Aorta (tissue), 5 donors: ENCODE measurements around the gene WNT7A. TPM values are rescaled to one million over a fixed set of nuclear protein-coding genes. Genes with fewer than 3 reads are reported as not detected.

ENCODE experiments used
- ATAC-seq: fragments of 200-7000 bp; cut with Tn5 transposase; one replicate; pipeline ENCODE4 v1.9.1; 2022; ENCODE audit warnings: moderate library complexity; ENCODE audit not compliant: low FRiP score
- DNase-seq, 2 donors: peaks; one replicate each; pipeline ENCODE4 v3.0.0-alpha.2; 2020
- H3K27ac ChIP-seq, 2 donors: one replicate each; pipeline ENCODE4 v1.5.1; 2013; ENCODE audit warnings: low read length in 2 of 2, mild to moderate bottlenecking in 2 of 2, moderate library complexity in 2 of 2, control low read depth in 1 of 2, inconsistent platforms in 1 of 2, low read depth in 1 of 2
- H3K27me3 ChIP-seq, 2 donors: one replicate each; pipeline ENCODE4 v1.6.1; 2013; ENCODE audit warnings: control low read depth in 1 of 2, low read length in 1 of 2, mild to moderate bottlenecking in 1 of 2, moderate library complexity in 1 of 2; ENCODE audit not compliant: insufficient read depth in 2 of 2, control insufficient read depth in 1 of 2
- H3K36me3 ChIP-seq, 2 donors: one replicate each; pipeline ENCODE4 v1.6.1; 2013; ENCODE audit warnings: control low read depth in 1 of 2, low read length in 1 of 2, mild to moderate bottlenecking in 1 of 2; ENCODE audit not compliant: insufficient read depth in 2 of 2, control insufficient read depth in 1 of 2
- H3K4me1 ChIP-seq, 2 donors: one replicate each; pipeline ENCODE4 v1.6.1; 2013; ENCODE audit warnings: low read length in 2 of 2, control low read depth in 1 of 2, mild to moderate bottlenecking in 1 of 2, moderate library complexity in 1 of 2; ENCODE audit not compliant: insufficient read depth in 2 of 2, control insufficient read depth in 1 of 2
- H3K4me3 ChIP-seq, 2 donors: one replicate each; pipeline ENCODE4 v1.5.1; 2013; ENCODE audit warnings: low read length in 2 of 2, control low read depth in 1 of 2, mild to moderate bottlenecking in 1 of 2
- H3K9me3 ChIP-seq: one replicate; pipeline ENCODE4 v1.6.1; 2013; ENCODE audit warnings: mild to moderate bottlenecking, low read length; ENCODE audit not compliant: control insufficient read depth
- WGBS, 2 donors: extraction: QIAGEN DNeasy Blood & Tissue Kit; methylation state at CpG; one replicate each; pipeline ENCODE4 v1.1.7; 2013; 5-methylcytosine and 5-hydroxymethylcytosine counted together
- intact Hi-C, 2 donors: fragments of 100-400 bp; cut with DNase I; formaldehyde crosslinking; loops; one replicate each; pipeline versions ENCODE4 v1.14.2 to v1.15.0; 2022
- polyA plus RNA-seq, 2 donors: library from polyadenylated mRNA; stranded (reverse); fragments of 200-250 nt; gene quantifications; one replicate each; pipeline ENCODE4 v1.2.3, GENCODE V29; 2013
- total RNA-seq, 2 donors: library from RNA; stranded (reverse); fragmentation: NEBNext Ultra II Directional; extraction: Animal tissue kit (Norgen Biotek cat#: 25700); gene quantifications; one replicate each; pipeline ENCODE4 v1.2.1, GENCODE V29; 2021
- donor health status: healthy with polysubstance abuse.
- donor health status: Bipolar disorder and iron deficiency.
- donor health status: DM: no; HTN: no; CAD: no.
- donor health status: DM: no; HTN: no; CAD: no.
- donor health status: DM: yes; HTN: yes; CAD: no.

Gene WNT7A
- total and polyA plus RNA-seq, 4 donors, result not detected

DNA sequence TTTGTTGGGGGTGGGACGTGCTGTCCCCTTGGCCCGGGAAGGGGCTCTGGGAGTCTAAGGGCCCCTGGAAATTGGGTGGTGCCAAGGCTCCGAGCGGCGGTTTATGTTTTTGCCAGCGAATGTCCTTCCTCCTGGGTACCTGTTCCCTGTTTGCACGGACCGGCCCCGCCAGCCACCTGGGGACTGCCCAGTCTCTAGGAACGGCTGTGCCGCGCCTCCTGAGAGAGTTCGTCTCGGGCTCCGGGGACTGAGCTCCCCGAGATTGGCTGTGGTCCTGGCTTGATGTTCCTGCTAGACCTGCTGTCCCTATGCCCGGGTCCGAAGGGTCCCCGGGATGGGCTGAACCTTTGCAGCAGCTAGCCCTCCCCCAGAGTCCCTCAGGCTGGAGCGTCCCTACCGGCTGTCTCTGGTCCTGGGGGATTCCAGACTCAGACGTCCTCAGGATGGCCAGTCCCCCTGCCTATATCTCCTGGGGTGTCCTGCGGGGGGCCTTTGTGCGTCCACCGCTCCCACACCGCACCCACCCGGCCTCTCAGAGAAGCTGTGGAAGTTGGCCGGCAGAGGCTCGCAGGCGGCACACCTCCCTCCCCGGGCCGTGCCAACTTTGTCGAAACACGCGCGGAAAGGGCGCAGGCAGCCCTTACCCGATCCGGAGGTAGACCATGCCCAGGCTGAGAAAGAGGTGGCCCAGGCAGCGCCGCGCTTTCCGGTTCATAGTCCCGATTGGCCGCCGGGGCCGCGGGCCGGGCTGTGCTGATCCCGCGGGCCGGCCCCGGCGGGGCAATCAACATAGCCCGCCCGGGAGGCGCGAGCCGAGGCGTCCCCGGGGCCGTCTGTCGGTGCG, 547 bp downstream of the WNT7A start:
- peak overlapping the region in 1 of 2 donors; percentile 23 for H3K4me3 ChIP-seq
- H3K9me3 ChIP-seq, result no peaks in the 10 kb centered on the region
- intact Hi-C loops, result no loop called here
- WGBS, 2 donors, result 1% methylated on average over 62 to 64 of the region's 64 CpGs
- H3K4me1 ChIP-seq, result no peaks in the 10 kb centered on the region
- H3K36me3 ChIP-seq, result no peaks in the 10 kb centered on the region
- H3K27me3 ChIP-seq, result no peaks in the 10 kb centered on the region
- ATAC-seq (no peak), DNase-seq (peak in 1 of 2 donors; percentile 74)
- H3K27ac ChIP-seq, result no peak overlapping the region

DNA sequence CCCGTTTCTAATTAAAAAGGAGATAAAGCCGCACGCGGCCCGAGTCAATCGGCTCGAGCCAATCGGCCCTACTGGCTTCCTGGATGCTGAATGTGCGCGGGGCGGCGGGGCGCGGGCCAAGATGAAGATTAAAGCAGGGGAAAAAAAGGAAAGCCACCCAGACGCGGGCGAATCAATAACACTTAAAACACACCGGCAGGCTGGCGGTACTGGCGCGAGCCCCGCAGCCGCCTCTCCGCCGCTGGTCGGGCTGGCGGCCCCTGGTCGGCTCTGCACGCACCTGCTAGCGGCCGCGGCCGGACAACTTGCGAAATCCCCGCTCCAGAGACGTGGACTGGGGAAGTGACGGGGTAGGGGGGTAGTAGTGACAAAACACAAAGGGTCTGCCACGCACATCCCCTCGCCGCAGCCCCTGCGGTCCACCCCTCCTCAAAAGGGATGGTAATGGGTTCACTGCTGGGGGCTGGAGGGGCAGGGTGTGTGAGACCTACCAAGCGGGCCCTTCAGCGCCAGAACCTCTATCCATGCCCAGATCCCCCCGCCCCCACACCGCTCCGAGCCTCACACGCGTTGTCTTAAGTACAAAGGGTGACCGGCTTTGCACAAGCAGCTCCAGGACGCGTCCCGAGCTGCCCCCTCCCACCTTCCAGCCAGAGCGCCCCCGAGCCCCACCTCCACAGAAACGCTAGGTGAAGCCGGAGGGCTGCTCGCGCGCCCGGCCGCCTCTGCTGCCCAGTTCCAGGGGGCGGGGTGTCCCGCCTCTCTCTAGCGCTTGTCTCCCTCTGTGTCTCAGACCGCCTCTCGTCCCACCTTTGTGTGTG, 1.4 kb downstream of the WNT7A start:
- no peak overlapping the region for H3K27ac ChIP-seq
- no peaks in the 10 kb centered on the region for H3K36me3 ChIP-seq
- H3K4me1 ChIP-seq, result no peaks in the 10 kb centered on the region
- H3K4me3 ChIP-seq, result peak overlapping the region in 1 of 2 donors; percentile 32
- H3K9me3 ChIP-seq, result no peaks in the 10 kb centered on the region
- DNase-seq, result peak in 1 of 2 donors; percentile 74
- intact Hi-C loops, result no loop called here
- no peak for ATAC-seq
- no peaks in the 10 kb centered on the region for H3K27me3 ChIP-seq
- WGBS, 2 donors, result 1% methylated on average over 64 to 66 of the region's 66 CpGs

DNA sequence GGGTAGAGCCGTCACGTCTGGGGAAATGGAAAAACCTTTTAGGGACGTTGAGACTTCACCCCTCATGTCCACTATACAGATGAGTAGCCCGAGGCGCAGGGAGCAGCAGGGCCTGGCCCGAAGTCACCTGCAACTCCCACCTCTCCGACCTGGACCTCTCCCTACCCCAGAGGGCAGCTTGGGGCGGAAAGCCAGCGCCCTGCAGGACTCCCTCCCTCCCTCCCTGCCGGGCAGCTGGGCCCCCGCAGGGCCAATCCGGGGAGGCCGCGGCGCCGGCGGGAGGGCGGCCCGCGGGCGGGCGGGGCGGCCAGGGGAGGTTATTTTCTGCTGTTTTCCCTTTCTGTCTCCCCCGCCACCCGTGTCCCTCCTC, 2.0 kb downstream of the WNT7A start:
- H3K27me3 ChIP-seq, result no peaks in the 10 kb centered on the region
- no peaks in the 10 kb centered on the region for H3K9me3 ChIP-seq
- DNase-seq (no peak), ATAC-seq (no peak)
- WGBS, 2 donors, result 7 to 8% methylated on average over 15 to 25 of the region's 25 CpGs
- H3K4me1 ChIP-seq, result no peaks in the 10 kb centered on the region
- peak overlapping the region in 1 of 2 donors; percentile 32 for H3K4me3 ChIP-seq
- intact Hi-C loops, result no loop called here
- H3K27ac ChIP-seq, result no peak overlapping the region
- no peaks in the 10 kb centered on the region for H3K36me3 ChIP-seq

DNA sequence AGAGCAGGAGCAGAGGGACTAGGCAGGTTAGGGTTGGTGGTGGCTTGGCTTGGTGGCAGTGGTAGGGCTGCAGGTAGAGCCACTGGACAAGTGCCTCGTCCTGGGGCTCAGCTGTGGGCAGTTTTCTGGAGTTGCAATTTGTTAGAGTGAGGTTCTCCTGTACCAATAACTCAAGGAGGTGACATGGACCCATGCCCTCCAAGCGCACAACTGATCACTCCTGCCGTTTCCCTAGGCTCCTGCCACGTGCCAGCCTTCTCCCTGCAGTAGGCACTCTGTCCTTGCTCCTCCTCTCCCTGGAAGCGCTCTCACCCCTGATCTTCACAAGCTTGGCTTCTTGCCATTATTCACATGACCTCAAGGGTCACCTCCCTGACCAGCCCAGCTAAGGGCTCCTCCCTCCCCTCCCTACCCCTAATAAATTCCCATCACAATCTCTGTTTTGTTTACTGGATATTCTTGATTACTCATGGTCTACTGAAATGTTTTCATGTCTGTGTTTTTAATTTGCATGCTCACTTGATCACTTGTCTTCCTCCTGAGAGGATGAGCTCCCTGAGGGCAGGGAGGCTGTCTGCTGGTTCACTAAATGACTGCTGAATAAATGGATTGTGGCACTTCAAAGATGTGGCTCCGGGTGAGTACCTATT, 3.3 kb downstream of the WNT7A start:
- WGBS, 2 donors, result 58 to 63% methylated on average over 6 of the region's 6 CpGs
- no peaks in the 10 kb centered on the region for H3K27me3 ChIP-seq
- no peaks in the 10 kb centered on the region for H3K36me3 ChIP-seq
- no peaks in the 10 kb centered on the region for H3K9me3 ChIP-seq
- intact Hi-C loops, result no loop called here
- no peaks in the 10 kb centered on the region for H3K4me1 ChIP-seq
- peak in 1 of 2 donors; percentile 21 for DNase-seq
- no peak overlapping the region for H3K4me3 ChIP-seq
- no peak overlapping the region for H3K27ac ChIP-seq
- ATAC-seq, result no peak

DNA sequence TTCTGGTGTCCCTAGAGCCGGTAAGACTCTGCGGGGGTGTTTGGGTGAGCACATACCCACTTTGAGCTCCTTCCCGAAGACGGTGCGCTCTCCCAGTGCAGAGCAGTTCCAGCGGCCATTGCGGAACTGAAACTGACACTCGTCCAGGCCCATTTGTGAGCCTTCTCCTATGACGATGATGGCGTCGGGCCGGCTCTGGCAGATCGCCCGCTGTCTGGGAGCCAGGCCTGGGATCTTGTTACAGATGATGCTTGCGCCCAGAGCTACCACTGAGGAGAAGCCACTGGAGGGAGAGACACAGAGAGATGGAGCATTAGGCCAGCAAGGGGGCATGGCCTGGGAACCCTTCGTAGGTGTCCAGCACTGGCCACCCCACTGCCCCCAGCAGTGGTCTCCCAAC, 5.0 kb downstream of the WNT7A start:
- 75 to 76% methylated on average over 16 of the region's 16 CpGs for WGBS, 2 donors
- no peaks in the 10 kb centered on the region for H3K27me3 ChIP-seq
- H3K9me3 ChIP-seq, result peaks cover 5% of the 10 kb centered on the region
- no peaks in the 10 kb centered on the region for H3K36me3 ChIP-seq
- no peaks in the 10 kb centered on the region for H3K4me1 ChIP-seq
- intact Hi-C loops, result no loop called here
- ATAC-seq (no peak), DNase-seq (peak in 1 of 2 donors; percentile 51)
- no peak overlapping the region for H3K4me3 ChIP-seq
- no peak overlapping the region for H3K27ac ChIP-seq

DNA sequence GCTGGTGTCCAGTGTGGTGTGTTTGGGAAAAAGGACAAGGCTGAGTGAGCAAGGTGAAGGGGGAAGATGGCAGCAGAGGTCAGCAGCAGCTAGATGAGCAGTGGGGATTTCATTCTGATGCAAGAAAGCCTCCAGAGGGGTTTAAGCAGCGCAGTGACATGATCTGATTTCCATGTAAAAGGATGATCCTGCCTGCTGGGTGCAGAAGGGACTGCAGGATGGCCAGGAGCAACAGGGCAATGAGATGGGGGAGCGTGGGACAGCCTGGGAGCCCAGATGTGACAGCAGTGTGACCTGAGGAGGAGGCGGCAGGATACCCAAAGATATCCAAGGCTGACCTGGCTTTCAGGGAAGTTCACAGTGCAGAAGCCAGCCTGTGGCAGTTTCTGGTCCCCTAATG, 6.1 kb downstream of the WNT7A start:
- WGBS, 2 donors, result 51 to 71% methylated on average over 3 of the region's 3 CpGs
- H3K4me3 ChIP-seq, result no peak overlapping the region
- no peaks in the 10 kb centered on the region for H3K27me3 ChIP-seq
- no peaks in the 10 kb centered on the region for H3K36me3 ChIP-seq
- intact Hi-C loops, result no loop called here
- H3K27ac ChIP-seq, result no peak overlapping the region
- peak in 1 of 2 donors; percentile 45 for DNase-seq
- H3K9me3 ChIP-seq, result peaks cover 5% of the 10 kb centered on the region
- no peak for ATAC-seq
- no peaks in the 10 kb centered on the region for H3K4me1 ChIP-seq

DNA sequence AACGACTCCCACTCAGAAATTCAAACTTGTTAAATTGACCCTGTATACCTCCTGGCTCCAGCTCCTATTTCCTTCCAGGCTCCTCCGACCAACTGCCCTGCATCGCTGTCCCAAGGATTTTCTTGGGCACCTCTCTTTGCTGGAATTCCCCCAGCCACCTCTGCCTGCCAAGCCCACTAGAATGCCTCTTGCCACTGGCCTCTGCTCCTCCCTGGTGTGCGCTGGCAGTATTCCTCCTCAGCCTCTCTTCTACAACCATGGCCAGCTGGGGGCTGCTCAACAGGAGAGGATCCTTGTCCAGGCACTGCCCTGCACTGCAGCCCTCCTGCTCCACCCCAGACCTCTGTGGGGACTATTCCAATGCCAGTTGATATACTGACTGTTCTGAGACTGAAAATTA, 7.4 kb downstream of the WNT7A start:
- H3K27me3 ChIP-seq, result no peaks in the 10 kb centered on the region
- WGBS, 2 donors, result 29 to 34% methylated on average over 4 of the region's 4 CpGs
- no peak overlapping the region for H3K27ac ChIP-seq
- no peaks in the 10 kb centered on the region for H3K36me3 ChIP-seq
- no peak overlapping the region for H3K4me3 ChIP-seq
- no peaks in the 10 kb centered on the region for H3K4me1 ChIP-seq
- peaks cover 5% of the 10 kb centered on the region for H3K9me3 ChIP-seq
- intact Hi-C loops, result no loop called here
- DNase-seq (peak in 1 of 2 donors; percentile 35), ATAC-seq (no peak)

DNA sequence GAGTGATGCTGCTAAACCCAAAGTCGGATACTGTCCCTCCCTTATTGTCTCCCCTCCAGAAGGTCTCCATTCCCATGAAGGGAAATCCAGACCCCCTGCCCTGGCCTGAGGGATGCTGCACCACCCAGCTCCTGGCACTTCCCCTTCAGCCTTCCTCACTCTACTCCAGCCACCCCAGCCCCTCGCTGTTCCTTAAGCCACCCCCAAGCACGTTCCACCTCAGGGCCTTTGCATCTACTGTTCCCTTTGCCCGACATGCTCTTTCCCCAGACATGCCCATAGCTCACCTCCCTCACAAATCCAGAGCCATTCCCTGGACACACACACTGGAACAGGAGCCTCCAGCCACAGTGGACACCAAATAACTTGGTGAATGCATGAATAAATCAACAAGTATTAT, 8.1 kb downstream of the WNT7A start:
- ATAC-seq (no peak), DNase-seq (peak in 1 of 2 donors; percentile 15)
- H3K9me3 ChIP-seq, result peaks cover 5% of the 10 kb centered on the region
- H3K36me3 ChIP-seq, result no peaks in the 10 kb centered on the region
- H3K4me1 ChIP-seq, result no peaks in the 10 kb centered on the region
- H3K27ac ChIP-seq, result no peak overlapping the region
- H3K27me3 ChIP-seq, result no peaks in the 10 kb centered on the region
- intact Hi-C loops, result no loop called here
- 85% methylated on average over 4 of the region's 4 CpGs for WGBS, 2 donors
- no peak overlapping the region for H3K4me3 ChIP-seq
